ENCODE results near the gene C1orf21.

C1orf21 gene

GRCh38 chr1:184672013-184672726 lies 285.3 kb downstream of the C1orf21 start:
- no peak for DNase-seq

DNA sequence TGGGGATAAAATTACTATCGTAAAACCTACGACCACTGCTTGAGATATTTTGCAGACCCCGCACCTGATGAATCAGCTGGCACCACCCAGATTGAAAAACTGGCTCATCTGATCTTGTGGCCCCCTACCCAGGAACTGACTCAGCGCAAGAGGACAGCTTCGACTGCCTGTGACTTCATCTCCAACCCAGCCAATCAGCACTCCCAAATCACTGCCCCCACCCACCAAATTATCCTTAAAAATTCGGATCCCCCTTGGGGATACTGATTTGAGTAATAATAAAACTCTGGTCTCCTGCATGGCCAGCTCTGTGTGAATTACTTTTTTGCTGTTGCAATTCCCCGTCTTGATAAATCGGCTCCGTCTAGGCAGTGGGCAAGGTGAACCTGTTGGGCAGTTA lies 286.5 kb downstream of the C1orf21 start:
- no peak for DNase-seq

- DNase-seq: no peak
Observed at GRCh38 chr1:184677344-184677743, 290.5 kb downstream of the C1orf21 start.

Data from fibroblast of skin of right biceps (primary cell).